Retinal pigment epithelial cell (primary cell): ENCODE measurements around the gene P2RX1.

Experiments used
- DNase-seq: peaks from one replicate; pipeline ENCODE4 v3.0.0-alpha.2; 2010; ENCODE audit warnings: low read depth
- H3K4me3 ChIP-seq: 2 replicates; pipeline ENCODE4 v1.5.1; 2011; ENCODE audit warnings: mild to moderate bottlenecking, low read length, control low read depth, moderate library complexity
- TF ChIP-seq, protein P1 (sequence below): conservative IDR thresholded peaks from 2 replicates; pipeline ENCODE4 v1.5.1; 2011; ENCODE audit warnings: low read depth, low read length, control low read depth, inconsistent platforms

The P2RX1 gene

DNA sequence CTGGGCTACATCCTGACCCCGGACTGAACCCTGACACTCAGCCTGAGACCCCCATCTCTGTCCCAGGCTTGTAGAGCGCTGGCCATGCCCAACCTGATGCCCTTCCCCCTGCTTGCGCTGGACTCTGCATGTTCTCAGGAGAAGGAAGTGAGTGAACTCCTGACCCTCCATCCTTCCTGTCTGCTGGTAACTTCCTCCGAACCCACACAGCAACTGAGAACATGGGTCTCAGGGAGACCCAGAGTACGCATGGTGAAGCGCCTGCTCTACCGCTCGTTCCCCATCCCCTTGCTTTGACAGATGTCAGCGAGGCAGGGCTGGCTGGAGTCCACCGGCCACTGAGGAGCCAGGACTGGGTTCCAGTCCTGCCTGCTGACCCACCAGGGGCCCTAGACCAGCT lies 29.5 kb downstream of the P2RX1 start:
- H3K4me3 ChIP-seq: no peak overlapping the region
- TF ChIP-seq, protein P1, sequence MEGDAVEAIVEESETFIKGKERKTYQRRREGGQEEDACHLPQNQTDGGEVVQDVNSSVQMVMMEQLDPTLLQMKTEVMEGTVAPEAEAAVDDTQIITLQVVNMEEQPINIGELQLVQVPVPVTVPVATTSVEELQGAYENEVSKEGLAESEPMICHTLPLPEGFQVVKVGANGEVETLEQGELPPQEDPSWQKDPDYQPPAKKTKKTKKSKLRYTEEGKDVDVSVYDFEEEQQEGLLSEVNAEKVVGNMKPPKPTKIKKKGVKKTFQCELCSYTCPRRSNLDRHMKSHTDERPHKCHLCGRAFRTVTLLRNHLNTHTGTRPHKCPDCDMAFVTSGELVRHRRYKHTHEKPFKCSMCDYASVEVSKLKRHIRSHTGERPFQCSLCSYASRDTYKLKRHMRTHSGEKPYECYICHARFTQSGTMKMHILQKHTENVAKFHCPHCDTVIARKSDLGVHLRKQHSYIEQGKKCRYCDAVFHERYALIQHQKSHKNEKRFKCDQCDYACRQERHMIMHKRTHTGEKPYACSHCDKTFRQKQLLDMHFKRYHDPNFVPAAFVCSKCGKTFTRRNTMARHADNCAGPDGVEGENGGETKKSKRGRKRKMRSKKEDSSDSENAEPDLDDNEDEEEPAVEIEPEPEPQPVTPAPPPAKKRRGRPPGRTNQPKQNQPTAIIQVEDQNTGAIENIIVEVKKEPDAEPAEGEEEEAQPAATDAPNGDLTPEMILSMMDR: no peak
- no peak for DNase-seq

DNA sequence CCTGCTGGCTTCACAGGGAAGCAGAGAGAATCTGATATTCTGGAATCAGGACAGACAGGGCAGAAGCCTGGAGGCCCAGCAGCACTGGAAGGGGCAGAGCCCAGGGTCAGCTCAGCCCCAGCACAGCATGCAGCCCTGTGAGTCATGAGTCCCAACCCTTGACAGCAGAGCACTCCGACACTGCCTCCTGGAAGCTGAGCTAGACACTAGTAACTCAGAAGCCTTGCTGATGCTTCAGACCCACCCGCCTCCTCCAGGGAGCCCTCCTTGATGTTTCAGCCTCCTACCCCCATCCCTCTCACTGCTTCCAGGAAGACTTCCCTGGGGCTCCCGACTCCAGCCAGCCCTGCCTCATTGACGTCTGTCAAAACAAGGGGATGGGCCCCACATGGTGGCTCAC lies 30.3 kb downstream of the P2RX1 start:
- no peak overlapping the region for H3K4me3 ChIP-seq
- DNase-seq: no peak
- TF ChIP-seq, protein P1: no peak

DNA sequence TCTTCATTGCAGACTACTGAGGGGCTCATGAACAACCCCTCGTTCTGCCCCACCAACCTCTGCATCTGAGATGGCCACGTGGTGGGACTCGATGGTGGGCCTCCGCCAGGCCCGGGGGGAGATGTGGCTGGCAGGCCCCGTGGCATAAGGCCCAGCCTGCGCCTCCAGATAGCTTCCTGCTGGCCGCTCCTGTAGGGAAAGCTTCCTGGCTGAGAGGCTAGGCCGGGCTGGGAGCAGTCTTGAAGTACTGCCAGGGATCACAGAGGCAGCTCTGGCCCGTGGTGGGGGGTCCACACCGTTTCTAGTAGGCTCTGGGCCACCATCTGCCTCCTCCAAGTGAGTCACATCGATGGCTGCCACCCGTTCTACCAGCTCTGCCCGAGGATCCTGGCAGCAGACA lies 31.0 kb downstream of the P2RX1 start:
- H3K4me3 ChIP-seq: no peak overlapping the region
- DNase-seq: no peak
- TF ChIP-seq, protein P1: no peak

DNA sequence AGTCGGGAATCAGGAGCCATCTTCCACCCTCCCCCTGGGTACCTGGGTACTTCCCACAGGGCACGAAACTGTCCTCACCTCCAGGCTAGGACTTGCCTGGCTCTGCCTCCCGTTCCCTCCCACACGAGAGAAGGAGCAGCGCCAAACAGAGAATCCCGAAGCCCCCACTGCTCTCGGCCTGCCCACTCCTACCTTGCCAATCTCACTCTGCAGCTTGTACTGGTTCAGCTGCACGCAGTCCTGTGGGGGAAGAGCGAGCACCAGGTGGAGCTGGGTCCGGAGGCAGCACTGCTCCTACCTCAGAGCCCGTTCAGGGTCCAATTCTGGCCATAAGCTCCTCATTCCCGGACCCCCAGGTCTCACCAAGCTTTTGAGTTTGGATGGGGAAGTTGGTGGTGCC lies 32.1 kb downstream of the P2RX1 start:
- no peak for DNase-seq
- TF ChIP-seq, protein P1: no peak
- no peak overlapping the region for H3K4me3 ChIP-seq

DNA sequence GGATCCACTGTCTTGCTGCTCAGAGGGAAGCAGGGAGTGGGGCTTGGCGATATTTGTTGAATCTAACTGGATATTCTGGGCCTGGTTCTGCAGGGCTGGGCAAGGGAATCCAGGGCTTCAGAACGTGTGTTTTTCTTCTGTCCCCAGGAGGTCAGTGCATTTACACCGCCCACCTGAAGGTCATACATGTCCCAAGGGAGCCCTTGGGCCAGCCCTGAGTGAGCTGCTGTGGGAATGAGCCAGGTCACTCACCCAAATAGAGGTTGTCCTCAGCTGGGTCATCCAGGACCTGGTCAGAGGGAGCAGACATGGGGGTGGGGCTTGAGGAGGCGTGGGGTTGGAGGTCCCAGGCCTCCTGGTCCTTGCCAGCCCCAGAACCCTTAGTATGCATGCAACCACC lies 34.0 kb downstream of the P2RX1 start:
- TF ChIP-seq, protein P1: no peak
- H3K4me3 ChIP-seq: no peak overlapping the region
- no peak for DNase-seq

DNA sequence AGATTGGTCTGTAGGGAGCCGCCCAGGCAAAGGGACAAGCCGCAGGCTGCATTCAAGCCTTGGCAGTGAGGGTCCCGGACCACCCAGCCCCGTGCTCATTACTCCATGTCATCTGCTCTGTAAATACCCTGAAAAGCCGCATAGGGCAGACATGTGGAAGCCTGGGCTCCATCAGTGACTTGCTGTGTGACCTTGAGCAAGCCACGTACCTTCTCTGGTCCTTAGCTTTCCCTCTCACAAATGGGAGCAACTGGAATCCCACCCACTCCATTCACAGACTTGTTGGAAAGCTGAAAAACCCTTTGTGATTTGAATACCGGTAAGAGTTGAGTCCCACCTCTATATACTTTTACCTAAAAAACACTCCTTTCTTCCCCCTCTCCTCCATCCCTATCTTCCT lies 35.3 kb downstream of the P2RX1 start:
- no peak overlapping the region for H3K4me3 ChIP-seq
- TF ChIP-seq, protein P1: no peak
- DNase-seq: no peak

DNA sequence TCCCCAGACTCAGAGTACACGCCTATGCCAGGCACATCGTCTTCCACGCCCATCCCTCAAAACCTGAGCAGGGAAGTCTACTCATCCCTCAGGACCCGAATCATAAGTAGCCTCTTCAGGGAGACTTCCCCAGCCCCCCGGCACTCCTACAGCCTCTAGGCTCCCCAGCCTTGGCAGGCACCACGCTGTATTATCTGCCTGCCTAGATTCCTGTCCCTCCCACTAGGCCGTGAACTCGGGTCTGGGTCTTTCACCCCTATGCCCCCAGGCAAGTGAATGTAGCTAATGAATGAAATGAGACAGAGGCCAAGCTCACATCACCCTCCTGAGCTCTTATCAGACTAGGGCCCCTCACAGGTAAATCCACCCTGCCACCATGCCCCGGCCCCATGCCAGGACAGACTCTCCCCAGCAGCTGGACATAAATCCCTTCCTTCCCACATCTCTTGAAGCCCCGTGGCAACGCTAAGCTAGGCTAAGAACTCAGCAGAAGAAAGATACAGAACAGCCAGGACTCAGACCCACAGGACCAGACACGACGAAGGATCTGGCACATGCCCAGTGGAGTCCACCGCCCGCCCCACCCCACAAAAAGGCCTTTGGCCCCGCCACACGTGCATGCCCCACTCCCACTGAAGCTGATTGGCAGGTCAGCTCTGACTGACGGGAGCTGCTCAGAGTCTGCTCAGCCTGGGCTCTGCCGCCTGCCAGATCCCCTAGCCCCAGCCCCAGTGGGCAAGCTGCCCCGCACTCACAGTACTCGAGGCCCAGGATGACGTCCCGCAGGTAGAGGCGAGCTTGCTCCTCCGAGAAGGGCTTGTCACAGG lies 36.5 kb downstream of the P2RX1 start:
- DNase-seq: no peak
- TF ChIP-seq, protein P1: no peak
- H3K4me3 ChIP-seq: no peak overlapping the region
